H1 (cell line): ENCODE data around the gene EVI5. TPM values are rescaled to one million over a fixed set of nuclear protein-coding genes. Genes with fewer than 3 reads are reported as not detected.

Experiments used
- CTCF ChIA-PET: fragments of 300-600 bp; sonication (Branson Sonifier 250); formaldehyde crosslinking; loops from one replicate; lab custom pipeline; 2021; ENCODE audit not compliant: partially characterized antibody; lab: Charles Lee
- POLR2A ChIA-PET: fragments of 300-600 bp; sonication (Branson Sonifier 250); formaldehyde crosslinking; loops from one replicate; lab custom pipeline; 2021; ENCODE audit warnings: inconsistent platforms; ENCODE audit not compliant: partially characterized antibody; lab: Charles Lee
- DNase-seq, 2 experiments: peaks; one replicate each; pipeline versions ENCODE4 v3.0.0 to v3.0.0-alpha.2; 2010 to 2022; ENCODE audit warnings: low spot score in 2 of 2, low read depth in 1 of 2, mixed read lengths in 1 of 2
- FAIRE-seq: peaks from 2 replicates; lab custom pipeline; 2011; peaks lifted over from hg19 to GRCh38; lab: Jason Lieb, UNC
- H2AFZ ChIP-seq: 2 replicates; pipeline ENCODE4 v1.8.1; 2012; ENCODE audit warnings: low read length, inconsistent platforms
- H2AK5ac ChIP-seq: 2 replicates; pipeline ENCODE4 v1.6.1; 2013; ENCODE audit warnings: low read depth, low read length
- H2BK120ac ChIP-seq: replicated peaks from 2 replicates; pipeline ENCODE3; 2013; ENCODE audit warnings: low read depth, low read length, inconsistent platforms
- H2BK12ac ChIP-seq: 2 replicates; pipeline ENCODE4 v1.6.1; 2013; ENCODE audit warnings: low read depth, low read length
- H2BK15ac ChIP-seq: 2 replicates; pipeline ENCODE4 v1.6.1; 2013; ENCODE audit warnings: low read length
- H2BK20ac ChIP-seq: 2 replicates; pipeline ENCODE4 v1.6.1; 2013; ENCODE audit warnings: low read length
- H2BK5ac ChIP-seq: 2 replicates; pipeline ENCODE4 v1.6.1; 2013; ENCODE audit warnings: low read depth, low read length
- H3K14ac ChIP-seq: 2 replicates; pipeline ENCODE4 v1.6.1; 2013; ENCODE audit warnings: inconsistent platforms; ENCODE audit not compliant: insufficient read length
- H3K18ac ChIP-seq: 2 replicates; pipeline ENCODE4 v1.6.1; 2013; ENCODE audit warnings: low read length; ENCODE audit errors: extremely low read depth
- H3K23ac ChIP-seq: 2 replicates; pipeline ENCODE4 v1.6.1; 2013; ENCODE audit warnings: inconsistent platforms; ENCODE audit not compliant: insufficient read length
- H3K23me2 ChIP-seq: 2 replicates; pipeline ENCODE4 v1.6.1; 2013; ENCODE audit warnings: low read depth, low read length
- H3K27ac ChIP-seq: 2 replicates; pipeline ENCODE4 v1.6.1; 2011; ENCODE audit warnings: low read depth, low read length, inconsistent platforms
- H3K27me3 ChIP-seq, 4 experiments: replicated peaks in 1 of 4; 1 replicate in 1 of 4; 2 replicates in 3 of 4; pipeline versions ENCODE4 v1.6.1 to v1.8.1; 2011 to 2013; ENCODE audit warnings: low read length in 3 of 4, mild to moderate bottlenecking in 3 of 4, inconsistent platforms in 2 of 4, mixed read lengths in 2 of 4, moderate library complexity in 1 of 4; ENCODE audit not compliant: control insufficient read depth in 3 of 4, insufficient read depth in 3 of 4; ENCODE audit errors: extremely low read depth in 1 of 4
- H3K36me3 ChIP-seq, 4 experiments: 2 replicates each; pipeline versions ENCODE4 v1.6.1 to v1.8.1; 2011 to 2013; ENCODE audit warnings: mild to moderate bottlenecking in 4 of 4, low read length in 3 of 4, moderate library complexity in 2 of 4, control low read depth in 1 of 4, inconsistent platforms in 1 of 4; ENCODE audit not compliant: insufficient read depth in 4 of 4, control insufficient read depth in 2 of 4
- H3K4ac ChIP-seq: replicated peaks from 2 replicates; pipeline ENCODE3; 2013; ENCODE audit warnings: low read length, low read depth, mixed read lengths, inconsistent platforms; ENCODE audit not compliant: insufficient read length
- H3K4me1 ChIP-seq, 4 experiments: replicated peaks in 1 of 4; 1 replicate in 1 of 4; 2 replicates in 3 of 4; pipeline versions ENCODE4 v1.6.1 to v1.8.1; 2011 to 2013; ENCODE audit warnings: low read length in 3 of 4, inconsistent platforms in 2 of 4, mixed read lengths in 1 of 4; ENCODE audit not compliant: insufficient read depth in 4 of 4, control insufficient read depth in 3 of 4
- H3K4me2 ChIP-seq, 2 experiments: 2 replicates each; pipeline versions ENCODE4 v1.6.1 to v1.8.1; 2011 to 2013; ENCODE audit warnings: low read depth in 2 of 2, low read length in 2 of 2, control low read depth in 1 of 2, inconsistent platforms in 1 of 2, mild to moderate bottlenecking in 1 of 2; ENCODE audit not compliant: insufficient read depth in 1 of 2
- H3K4me3 ChIP-seq, 4 experiments: fragments of 200-600, 300-600 bp in 1 of 4; sonication (generic), shearing (Covaris generic), sonication (Bioruptor Twin) in 1 of 4; 2 replicates each; pipeline versions ENCODE4 v1.5.1 to v1.8.1; 2011 to 2016; ENCODE audit warnings: low read length in 4 of 4, low read depth in 3 of 4, control low read depth in 2 of 4, inconsistent platforms in 2 of 4, mild to moderate bottlenecking in 2 of 4, mixed read lengths in 1 of 4, moderate library complexity in 1 of 4; ENCODE audit not compliant: insufficient read depth in 2 of 4; ENCODE audit errors: extremely low read depth in 1 of 4
- H3K56ac ChIP-seq: replicated peaks from 2 replicates; pipeline ENCODE3; 2013; ENCODE audit warnings: low read depth, mild to moderate bottlenecking, mixed read lengths, low read length, inconsistent platforms; ENCODE audit not compliant: insufficient read length
- H3K79me1 ChIP-seq: 2 replicates; pipeline ENCODE4 v1.6.1; 2013; ENCODE audit warnings: low read depth, low read length, control low read depth
- H3K79me2 ChIP-seq, 2 experiments: 2 replicates each; pipeline versions ENCODE4 v1.6.1 to v1.8.1; 2012 to 2013; ENCODE audit warnings: low read length in 2 of 2, mild to moderate bottlenecking in 2 of 2, inconsistent platforms in 1 of 2; ENCODE audit not compliant: insufficient read depth in 2 of 2, control insufficient read depth in 1 of 2
- H3K9ac ChIP-seq, 4 experiments: replicated peaks in 1 of 4; 1 replicate in 1 of 4; 2 replicates in 3 of 4; pipeline versions ENCODE4 v1.6.1 to v1.8.1; 2011 to 2013; ENCODE audit warnings: low read depth in 3 of 4, low read length in 3 of 4, control low read depth in 2 of 4, mild to moderate bottlenecking in 2 of 4, moderate library complexity in 2 of 4, inconsistent platforms in 1 of 4; ENCODE audit errors: extremely low read depth in 1 of 4
- H3K9me3 ChIP-seq, 2 experiments: 2 replicates each; pipeline versions ENCODE4 v1.6.1 to v1.8.1; 2012 to 2013; ENCODE audit warnings: mild to moderate bottlenecking in 2 of 2, moderate library complexity in 2 of 2, control low read depth in 1 of 2, inconsistent platforms in 1 of 2, low read depth in 1 of 2, low read length in 1 of 2, mixed read lengths in 1 of 2; ENCODE audit not compliant: insufficient read depth in 2 of 2
- H4K20me1 ChIP-seq, 2 experiments: replicated peaks in 1 of 2; 2 replicates each; pipeline versions ENCODE3 to v1.8.1; 2011 to 2013; ENCODE audit warnings: inconsistent platforms in 2 of 2, low read length in 2 of 2, mild to moderate bottlenecking in 1 of 2; ENCODE audit not compliant: insufficient read depth in 2 of 2, control insufficient read depth in 1 of 2
- H4K5ac ChIP-seq: 2 replicates; pipeline ENCODE4 v1.6.1; 2013; ENCODE audit warnings: low read length, low read depth, mixed read lengths, inconsistent platforms; ENCODE audit not compliant: insufficient read length
- H4K8ac ChIP-seq: 2 replicates; pipeline ENCODE4 v1.8.0; 2013; ENCODE audit warnings: mild to moderate bottlenecking, moderate library complexity, low read length, inconsistent platforms; ENCODE audit not compliant: insufficient read depth; ENCODE audit errors: extremely low read depth
- H4K91ac ChIP-seq: replicated peaks from 2 replicates; pipeline ENCODE3; 2013; ENCODE audit warnings: low read length, mixed read lengths, inconsistent platforms; ENCODE audit not compliant: insufficient read length
- CBX5 ChIP-seq: fragments of 300-800, 300-1000 bp; sonication (generic); IDR thresholded peaks from 2 replicates; pipeline ENCODE4 v1.7.1; 2016; ENCODE audit warnings: antibody characterized with exemption, low read length, low read depth
- CTBP2 ChIP-seq: IDR thresholded peaks from 2 replicates; pipeline ENCODE4 v1.7.0; 2011; ENCODE audit warnings: borderline replicate concordance, mild to moderate bottlenecking, moderate library complexity, mixed read lengths, low read length; ENCODE audit not compliant: insufficient read depth, insufficient read length
- FOSL1 ChIP-seq: IDR thresholded peaks from 2 replicates; pipeline ENCODE4 v1.6.1; 2011; ENCODE audit warnings: mild to moderate bottlenecking, low read depth, low read length, moderate library complexity; ENCODE audit not compliant: insufficient read depth
- GTF2F1 ChIP-seq: IDR thresholded peaks from 2 replicates; pipeline ENCODE4 v1.6.1; 2012; ENCODE audit warnings: low read depth, low read length, improper control_type of control experiment, borderline replicate concordance
- HDAC6 ChIP-seq: IDR thresholded peaks from one replicate; pipeline ENCODE4 v1.7.1; 2012; ENCODE audit warnings: low read depth, mild to moderate bottlenecking, inconsistent platforms, low read length, moderate library complexity
- JUN ChIP-seq: IDR thresholded peaks from 2 replicates; pipeline ENCODE4 v1.6.1; 2011; ENCODE audit warnings: low read depth, mild to moderate bottlenecking, improper control_type of control experiment, low read length
- KDM5A ChIP-seq: fragments of 200-600 bp; IDR thresholded peaks from 2 replicates; pipeline ENCODE4 v1.7.1; 2012; ENCODE audit warnings: mild to moderate bottlenecking, low read length, inconsistent platforms, mixed read lengths
- PHF8 ChIP-seq: fragments of 200-600 bp; sonication (generic); conservative IDR thresholded peaks from 2 replicates; pipeline ENCODE4 v1.7.1; 2012; ENCODE audit warnings: low read depth, mild to moderate bottlenecking, inconsistent platforms, low read length, moderate library complexity
- POLR2A ChIP-seq, 2 experiments: IDR thresholded peaks; 1 replicate in 1 of 2; 2 replicates in 1 of 2; pipeline ENCODE4 v1.6.1; 2011; ENCODE audit warnings: low read depth in 2 of 2, low read length in 2 of 2, mild to moderate bottlenecking in 2 of 2; ENCODE audit errors: control extremely low read depth in 1 of 2
- RXRA ChIP-seq: IDR thresholded peaks from 2 replicates; pipeline ENCODE4 v1.6.1; 2011; ENCODE audit warnings: low read depth, mild to moderate bottlenecking, low read length, moderate library complexity; ENCODE audit not compliant: insufficient read depth
- SAP30 ChIP-seq: fragments of 300-600 bp; sonication (generic); IDR thresholded peaks from 2 replicates; pipeline ENCODE4 v1.7.1; 2012; ENCODE audit warnings: low read length, moderate library complexity, mild to moderate bottlenecking, inconsistent platforms; ENCODE audit not compliant: insufficient read depth, insufficient replicate concordance
- SRF ChIP-seq: IDR thresholded peaks from 2 replicates; pipeline ENCODE4 v1.6.1; 2011; ENCODE audit warnings: mild to moderate bottlenecking, low read depth, low read length, moderate library complexity
- SUZ12 ChIP-seq: fragments of 200-600 bp; sonication (generic); IDR thresholded peaks from 2 replicates; pipeline ENCODE4 v1.6.1; 2012; ENCODE audit warnings: mild to moderate bottlenecking, inconsistent platforms, low read length, moderate library complexity, mixed read lengths
- WGBS, 2 experiments: shearing (Covaris generic) in 1 of 2; methylation state at CpG; one replicate each; pipeline versions ENCODE4 v1.1.6 to v1.1.7; 2013 to 2015; ENCODE audit warnings: low lambda C conversion rate in 2 of 2, mixed read lengths in 2 of 2, inconsistent platforms in 1 of 2, low coverage in 1 of 2, missing lambda C conversion rate in 1 of 2; ENCODE audit not compliant: insufficient replicate concordance in 2 of 2, insufficient coverage in 1 of 2, insufficient read length in 1 of 2; ENCODE audit errors: extremely low coverage in 1 of 2, missing lambda C conversion rate in 1 of 2; 5-methylcytosine and 5-hydroxymethylcytosine counted together
- polyA plus RNA-seq, 7 experiments: library from polyadenylated mRNA; depleted of rRNA in 3 of 7; stranded (reverse) in 5 of 7; unstranded in 2 of 7; fragments of >200 nt in 5 of 7; fragments of 200-250 nt in 2 of 7; gene quantifications; 1 replicate in 5 of 7; 2 replicates in 1 of 7; 4 replicates in 1 of 7; pipeline versions ENCODE4 v1.2.1 to v1.2.3, GENCODE V29; 2011 to 2013; ENCODE audit warnings: missing spikeins in 2 of 7, mixed read lengths in 2 of 7
- total RNA-seq: library from RNA; stranded (reverse); fragmentation: NEBNext Ultra II Directional; extraction: Animal tissue kit (Norgen Biotek cat#: 25700); gene quantifications from 2 replicates; pipeline ENCODE4 v1.2.1, GENCODE V29; 2021
- TF ChIP-seq, protein P1 (sequence below): IDR thresholded peaks from 2 replicates; pipeline ENCODE4 v1.6.1; 2012; ENCODE audit warnings: inconsistent platforms

The EVI5 gene
- total and polyA plus RNA-seq, 2 of the 8 experiments (the other 6 are each of a cell fraction or from before 2014, with no cell fraction given): 1.7 to 13.7 TPM

DNA sequence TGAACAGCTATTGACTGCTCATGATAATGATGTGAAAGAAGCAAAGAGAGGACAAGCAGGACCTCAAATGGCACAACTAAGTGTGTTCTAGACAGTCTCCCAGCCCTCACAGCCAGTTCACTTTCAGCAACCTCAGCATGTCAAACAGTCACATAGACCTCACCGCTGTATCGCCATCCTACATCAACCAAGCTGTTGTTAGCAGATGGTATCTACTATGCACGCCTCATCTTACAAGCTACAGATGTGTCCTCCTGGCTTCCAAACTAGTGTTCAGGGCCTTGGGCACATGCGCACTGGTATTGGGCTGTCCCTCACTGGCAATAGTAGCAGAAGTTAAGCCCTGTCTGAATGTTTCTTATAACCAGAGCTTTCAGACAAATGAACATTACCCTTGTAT is 28.4 kb downstream of the EVI5 start:
- Histone ChIP-seq H3K9ac (no peak overlapping the region), H3K23ac (no peak overlapping the region), H3K9me3 (no peaks in the 10 kb centered on the region; a peak in 1 of 4 replicates), H3K27ac (no peak overlapping the region), H2BK20ac (no peak overlapping the region), H3K27me3 (no peaks in the 10 kb centered on the region), H2BK120ac (no peak overlapping the region), H3K56ac (no peak overlapping the region), H3K4ac (no peak overlapping the region), H4K5ac (no peak overlapping the region), H2BK15ac (no peak overlapping the region), H2BK12ac (no peak overlapping the region), H3K4me2 (no peak overlapping the region), H3K79me1 (0 out of 2 replicates have a peak, but pooled peaks cover 2% of the 10 kb centered on the region), H2BK5ac (no peak overlapping the region), H4K8ac (no peak overlapping the region), H3K23me2 (no peaks in the 10 kb centered on the region), H4K91ac (no peak overlapping the region), H3K36me3 (no peaks in the 10 kb centered on the region), H3K4me1 (no peaks in the 10 kb centered on the region), H3K4me3 (no peak overlapping the region), H2AK5ac (no peak overlapping the region), H3K79me2 (no peaks in the 10 kb centered on the region; a peak in 2 of 4 replicates), H3K14ac (no peak overlapping the region), H2AFZ (no peak overlapping the region), H4K20me1 (peaks cover 0 to 2% of the 10 kb centered on the region in 2 experiments), H3K18ac (no peak overlapping the region)
- 94% methylated on average over 4 of the region's 4 CpGs; no CpG with 5 or more reads in 1 of the 2 experiments for WGBS, 2 experiments
- DNase-seq (no peak), FAIRE-seq (no peak)
- ChIA-PET POLR2A (interaction anchor here (2.3 kb wide), 1 partner anchor 75 kb away, joined by 8 read pairs; the partner anchor contains the start of gene RPL5), CTCF (interaction anchor here (0.7 to 4.5 kb wide), 6 partner anchors 10 to 446 kb away, joined by 3 to 40 read pairs (median 6); partner anchors contain the start of gene RPL5)
- TF ChIP-seq FOSL1 (no peak), POLR2A (IDR thresholded peaks at IDR 0.05; ENCODE audit: control extremely low read depth in 1 of 2, low read depth in 2 of 2, low read length in 2 of 2) (no peak), PHF8 (no peak), JUN (no peak), KDM5A (no peak), SUZ12 (no peak), SRF (no peak), CTBP2 (no peak), HDAC6 (no peak), SAP30 (no peak), CBX5 (no peak), RXRA (no peak), GTF2F1 (no peak)
- TF ChIP-seq, protein P1, sequence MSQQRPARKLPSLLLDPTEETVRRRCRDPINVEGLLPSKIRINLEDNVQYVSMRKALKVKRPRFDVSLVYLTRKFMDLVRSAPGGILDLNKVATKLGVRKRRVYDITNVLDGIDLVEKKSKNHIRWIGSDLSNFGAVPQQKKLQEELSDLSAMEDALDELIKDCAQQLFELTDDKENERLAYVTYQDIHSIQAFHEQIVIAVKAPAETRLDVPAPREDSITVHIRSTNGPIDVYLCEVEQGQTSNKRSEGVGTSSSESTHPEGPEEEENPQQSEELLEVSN: no peak
